HG02798 (cell line): Measurements from ENCODE around the gene POLR2C.
A peak's percentile ranks its signal among the peaks of the same experiment; 100 is the strongest.
"Not testable (repeated sequence)": the region's sequence is repeated elsewhere in the genome, so short reads cannot be mapped to it uniquely, and the experiment has no call there.

ENCODE experiments used
- ATAC-seq: cut with Tn5 transposase; IDR thresholded peaks from one replicate; pipeline ENCODE4 v1.9.1; 2021; ENCODE audit warnings: mild to moderate bottlenecking; ENCODE audit not compliant: unreplicated experiment, poor library complexity

POLR2C gene

GRCh38 chr16:57462209-57462977, at the start of gene POLR2C:
Gene POLR2C (plus strand): TSS chr16:57462679. CDS start chr16:57462725, 46 bp downstream.
- ATAC-seq: peak; percentile 97

GRCh38 chr16:57413301-57413730, 49.2 kb upstream of the POLR2C start:
- ATAC-seq: no peak

- no peak for ATAC-seq
Measured at GRCh38 chr16:57413733-57414132, 48.7 kb upstream of the POLR2C start.

- no peak for ATAC-seq
Measured at GRCh38 chr16:57416084-57416483, 46.4 kb upstream of the POLR2C start.

GRCh38 chr16:57419506-57419905, 43.0 kb upstream of the POLR2C start:
- ATAC-seq: no peak

GRCh38 chr16:57422026-57422944, 40.2 kb upstream of the POLR2C start:
- no peak for ATAC-seq

- no peak for ATAC-seq
Measured at GRCh38 chr16:57423152-57423551, 39.3 kb upstream of the POLR2C start.

- ATAC-seq: no peak
Measured at GRCh38 chr16:57424583-57424982, 37.9 kb upstream of the POLR2C start.

GRCh38 chr16:57426356-57426755, 36.1 kb upstream of the POLR2C start:
- no peak for ATAC-seq

- no peak for ATAC-seq
Measured at GRCh38 chr16:57427307-57427706, 35.2 kb upstream of the POLR2C start.

GRCh38 chr16:57427824-57428223, 34.7 kb upstream of the POLR2C start:
- no peak for ATAC-seq

GRCh38 chr16:57430955-57431354, 31.5 kb upstream of the POLR2C start:
- no peak for ATAC-seq

GRCh38 chr16:57432505-57432904, 30.0 kb upstream of the POLR2C start:
- ATAC-seq: no peak

GRCh38 chr16:57432989-57433388, 29.5 kb upstream of the POLR2C start:
- ATAC-seq: no peak

- ATAC-seq: no peak
Measured at GRCh38 chr16:57434003-57434402, 28.5 kb upstream of the POLR2C start.

GRCh38 chr16:57435838-57436237, 26.6 kb upstream of the POLR2C start:
- ATAC-seq: no peak

- not testable (repeated sequence) for ATAC-seq
Measured at GRCh38 chr16:57439947-57440346, 22.5 kb upstream of the POLR2C start.

- ATAC-seq: not testable (repeated sequence)
Measured at GRCh38 chr16:57440551-57440950, 21.9 kb upstream of the POLR2C start.

- no peak for ATAC-seq
Measured at GRCh38 chr16:57444711-57445110, 17.8 kb upstream of the POLR2C start.

- no peak for ATAC-seq
Measured at GRCh38 chr16:57445510-57445909, 17.0 kb upstream of the POLR2C start.

GRCh38 chr16:57446531-57447185, 15.8 kb upstream of the POLR2C start:
- peak; percentile 35 for ATAC-seq
